ENCODE measurements around the gene FLNB. TPM values are rescaled to one million over a fixed set of nuclear protein-coding genes. Genes with fewer than 3 reads are reported as not detected.

Gene FLNB
- total RNA-seq, 1 experiment from 2014 or later, result 83.4 TPM

DNA sequence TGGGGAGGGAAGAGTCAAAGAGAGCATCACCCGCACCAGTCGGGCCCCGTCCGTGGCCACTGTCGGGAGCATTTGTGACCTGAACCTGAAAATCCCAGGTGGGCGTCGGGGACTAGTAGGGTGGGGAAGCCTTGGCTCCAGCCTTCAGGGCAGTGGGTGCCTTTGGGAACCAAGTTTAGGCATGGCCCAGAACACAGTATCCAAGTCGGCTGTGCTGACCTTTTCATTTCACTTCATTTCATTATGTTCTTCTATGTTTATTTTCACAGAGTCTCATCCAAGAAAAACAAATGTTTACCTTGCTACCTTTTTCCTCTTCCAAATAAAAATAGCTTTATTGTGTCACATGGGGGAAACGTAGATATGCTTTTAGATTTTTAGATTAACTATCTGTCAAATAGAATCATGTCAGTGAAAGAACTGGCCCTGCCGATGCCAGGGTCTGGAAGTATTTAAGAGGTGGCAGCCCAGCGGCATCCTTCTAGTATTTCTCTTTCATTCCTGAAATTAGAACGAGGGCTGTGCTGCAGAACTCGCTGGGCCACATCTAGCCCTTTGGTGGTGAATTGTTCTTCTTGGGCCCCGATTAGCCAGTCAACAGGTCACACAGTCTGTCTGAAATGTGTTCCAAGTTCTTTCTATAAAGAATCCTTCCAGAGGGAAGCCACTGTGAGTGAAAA lies 142.0 kb downstream of the FLNB start:
- no peaks in the 10 kb centered on the region for H3K27me3 Mint-ChIP-seq (ENCODE audit: low read depth)
- Histone ChIP-seq H2BK12ac (ENCODE audit: insufficient read length, low read depth, low read length) (no peak overlapping the region), H3K14ac (ENCODE audit: insufficient read depth, low read length) (no peak overlapping the region), H4K91ac (ENCODE audit: insufficient read length, low read depth, low read length) (no peak overlapping the region), H3K27me3 (ENCODE audit: insufficient read depth, low read length) (no peaks in the 10 kb centered on the region; the same call in 1 of the 2 replicates), H2BK20ac (ENCODE audit: low read depth, low read length, poor library complexity, severe bottlenecking) (no peak overlapping the region), H3K4ac (ENCODE audit: low read depth, low read length) (no peak overlapping the region), H3K79me2 (ENCODE audit: insufficient read depth, low read length) (no peaks in the 10 kb centered on the region), H2BK15ac (ENCODE audit: low read depth, low read length) (no peak overlapping the region), H3K9ac (ENCODE audit: extremely low read depth, insufficient read length, low read length) (no peak overlapping the region), H2AFZ (ENCODE audit: low read length) (no peak overlapping the region), H3K18ac (ENCODE audit: insufficient read length, low read depth, low read length) (no peak overlapping the region), H3K4me1 (ENCODE audit: insufficient read depth, low read length) (no peaks in the 10 kb centered on the region), H3K23me2 (ENCODE audit: insufficient read length, low read depth, low read length, poor library complexity, severe bottlenecking) (no peaks in the 10 kb centered on the region), H3T11ph (ENCODE audit: low read length) (no peak overlapping the region), H4K5ac (ENCODE audit: insufficient read length, low read depth, low read length) (no peak overlapping the region), H2AK5ac (ENCODE audit: insufficient read length, low read length) (no peak overlapping the region), H3K23ac (ENCODE audit: insufficient read length, low read depth, low read length) (no peak overlapping the region), H2BK5ac (ENCODE audit: insufficient read length, low read length) (no peak overlapping the region), H4K20me1 (ENCODE audit: control insufficient read depth, insufficient read depth, insufficient read length) (no peaks in the 10 kb centered on the region), H3K56ac (ENCODE audit: insufficient read length, low read depth, low read length) (no peak overlapping the region), H3K79me1 (ENCODE audit: insufficient read depth, low read depth, low read length, poor library complexity, severe bottlenecking) (no peaks in the 10 kb centered on the region), H2BK120ac (ENCODE audit: low read depth, low read length, poor library complexity, severe bottlenecking) (no peak overlapping the region), H4K8ac (replicated peaks; ENCODE audit: insufficient read length, low read depth, low read length) (no peak overlapping the region), H3K4me2 (ENCODE audit: insufficient read depth, insufficient read length, low read length) (no peak overlapping the region), H3K27ac (ENCODE audit: insufficient read length, low read depth, low read length) (no peak overlapping the region), H3K9me3 (ENCODE audit: control insufficient read depth, low read depth, low read length) (no peaks in the 10 kb centered on the region)
- TF ChIP-seq, protein P1, sequence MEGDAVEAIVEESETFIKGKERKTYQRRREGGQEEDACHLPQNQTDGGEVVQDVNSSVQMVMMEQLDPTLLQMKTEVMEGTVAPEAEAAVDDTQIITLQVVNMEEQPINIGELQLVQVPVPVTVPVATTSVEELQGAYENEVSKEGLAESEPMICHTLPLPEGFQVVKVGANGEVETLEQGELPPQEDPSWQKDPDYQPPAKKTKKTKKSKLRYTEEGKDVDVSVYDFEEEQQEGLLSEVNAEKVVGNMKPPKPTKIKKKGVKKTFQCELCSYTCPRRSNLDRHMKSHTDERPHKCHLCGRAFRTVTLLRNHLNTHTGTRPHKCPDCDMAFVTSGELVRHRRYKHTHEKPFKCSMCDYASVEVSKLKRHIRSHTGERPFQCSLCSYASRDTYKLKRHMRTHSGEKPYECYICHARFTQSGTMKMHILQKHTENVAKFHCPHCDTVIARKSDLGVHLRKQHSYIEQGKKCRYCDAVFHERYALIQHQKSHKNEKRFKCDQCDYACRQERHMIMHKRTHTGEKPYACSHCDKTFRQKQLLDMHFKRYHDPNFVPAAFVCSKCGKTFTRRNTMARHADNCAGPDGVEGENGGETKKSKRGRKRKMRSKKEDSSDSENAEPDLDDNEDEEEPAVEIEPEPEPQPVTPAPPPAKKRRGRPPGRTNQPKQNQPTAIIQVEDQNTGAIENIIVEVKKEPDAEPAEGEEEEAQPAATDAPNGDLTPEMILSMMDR (conservative IDR thresholded peaks at IDR 0.05), result no peak
- H3K4me1 Mint-ChIP-seq, result no peaks in the 10 kb centered on the region
- H3K9me3 Mint-ChIP-seq, result no peaks in the 10 kb centered on the region
- DNase-seq, result no peak
- WGBS (ENCODE audit: extremely low coverage, insufficient read length, low lambda C conversion rate), result no CpG with 5 or more reads among the region's 14 CpGs
- H3K4me3 Mint-ChIP-seq, result no peak overlapping the region
- H3K27ac Mint-ChIP-seq, result no peak overlapping the region; a peak in 1 of 7 replicates
- H3K36me3 Mint-ChIP-seq (ENCODE audit: insufficient read depth in 1 of 3, low read depth in 3 of 3), result peaks cover 36 to 89% (median 75%) of the 10 kb centered on the region in 3 experiments; a peak in 6 of 7 replicates

Measured in H9 (cell line).